H9 (cell line): ENCODE results near the gene SORCS2. TPM values are rescaled to one million over a fixed set of nuclear protein-coding genes. Genes with fewer than 3 reads are reported as not detected.

Source experiments
- DNase-seq: peaks from one replicate; pipeline ENCODE4 v3.0.0-alpha.2; 2017
- H2AFZ ChIP-seq: one replicate; pipeline ENCODE4 v1.6.1; 2013; ENCODE audit warnings: mild to moderate bottlenecking, low read length, control low read depth, moderate library complexity
- H2AK5ac ChIP-seq: 2 replicates; pipeline ENCODE4 v1.6.1; 2013; ENCODE audit warnings: low read length, control low read depth, mixed read lengths; ENCODE audit not compliant: insufficient read length
- H2BK120ac ChIP-seq: one replicate; pipeline ENCODE4 v1.6.1; 2013; ENCODE audit warnings: low read depth, mild to moderate bottlenecking, low read length, control low read depth, inconsistent platforms; ENCODE audit not compliant: poor library complexity, severe bottlenecking
- H2BK12ac ChIP-seq: 2 replicates; pipeline ENCODE4 v1.6.1; 2013; ENCODE audit warnings: low read length, control low read depth, mixed read lengths, low read depth; ENCODE audit not compliant: insufficient read length
- H2BK15ac ChIP-seq: 2 replicates; pipeline ENCODE4 v1.6.1; 2013; ENCODE audit warnings: low read depth, low read length, control low read depth
- H2BK20ac ChIP-seq: one replicate; pipeline ENCODE4 v1.6.1; 2013; ENCODE audit warnings: low read depth, mild to moderate bottlenecking, low read length, control low read depth, inconsistent platforms; ENCODE audit not compliant: poor library complexity, severe bottlenecking
- H2BK5ac ChIP-seq: 2 replicates; pipeline ENCODE4 v1.6.1; 2013; ENCODE audit warnings: low read length, control low read depth, mixed read lengths; ENCODE audit not compliant: insufficient read length
- H3K14ac ChIP-seq: 2 replicates; pipeline ENCODE4 v1.6.1; 2013; ENCODE audit warnings: low read length, control low read depth; ENCODE audit not compliant: insufficient read depth
- H3K18ac ChIP-seq: 2 replicates; pipeline ENCODE4 v1.6.1; 2013; ENCODE audit warnings: low read depth, mild to moderate bottlenecking, mixed read lengths, low read length, control low read depth; ENCODE audit not compliant: insufficient read length
- H3K23ac ChIP-seq: 2 replicates; pipeline ENCODE4 v1.6.1; 2013; ENCODE audit warnings: low read length, control low read depth, mixed read lengths, low read depth; ENCODE audit not compliant: insufficient read length
- H3K23me2 ChIP-seq: 2 replicates; pipeline ENCODE4 v1.6.1; 2013; ENCODE audit warnings: low read depth, mild to moderate bottlenecking, mixed read lengths, low read length, control low read depth; ENCODE audit not compliant: insufficient read length, poor library complexity, severe bottlenecking
- H3K27ac ChIP-seq: 2 replicates; pipeline ENCODE4 v1.5.1; 2013; ENCODE audit warnings: low read length, control low read depth, mixed read lengths, low read depth; ENCODE audit not compliant: insufficient read length
- H3K27me3 ChIP-seq: 2 replicates; pipeline ENCODE4 v1.6.1; 2013; ENCODE audit warnings: low read length, control low read depth, inconsistent platforms; ENCODE audit not compliant: insufficient read depth
- H3K4ac ChIP-seq: 2 replicates; pipeline ENCODE4 v1.6.1; 2013; ENCODE audit warnings: low read depth, mild to moderate bottlenecking, control low read depth, inconsistent platforms, low read length, moderate library complexity
- H3K4me1 ChIP-seq: 2 replicates; pipeline ENCODE4 v1.6.1; 2013; ENCODE audit warnings: low read length, control low read depth, inconsistent platforms; ENCODE audit not compliant: insufficient read depth
- H3K4me2 ChIP-seq: 2 replicates; pipeline ENCODE4 v1.6.1; 2013; ENCODE audit warnings: low read length, control low read depth, mixed read lengths; ENCODE audit not compliant: insufficient read length, insufficient read depth
- H3K56ac ChIP-seq: 2 replicates; pipeline ENCODE4 v1.6.1; 2013; ENCODE audit warnings: low read depth, mild to moderate bottlenecking, mixed read lengths, low read length, control low read depth; ENCODE audit not compliant: insufficient read length
- H3K79me1 ChIP-seq: 2 replicates; pipeline ENCODE4 v1.6.1; 2013; ENCODE audit warnings: low read depth, mild to moderate bottlenecking, moderate library complexity, low read length, control low read depth, inconsistent platforms; ENCODE audit not compliant: insufficient read depth, poor library complexity, severe bottlenecking
- H3K79me2 ChIP-seq: 2 replicates; pipeline ENCODE4 v1.6.1; 2013; ENCODE audit warnings: low read length, control low read depth, inconsistent platforms; ENCODE audit not compliant: insufficient read depth
- H3K9ac ChIP-seq: 2 replicates; pipeline ENCODE4 v1.6.1; 2013; ENCODE audit warnings: low read length, control low read depth, mixed read lengths; ENCODE audit not compliant: insufficient read length; ENCODE audit errors: extremely low read depth
- H3K9me3 ChIP-seq: one replicate; pipeline ENCODE4 v1.6.1; 2013; ENCODE audit warnings: low read depth, low read length, inconsistent platforms; ENCODE audit not compliant: control insufficient read depth
- H3T11ph ChIP-seq: one replicate; pipeline ENCODE4 v1.6.1; 2013; ENCODE audit warnings: mild to moderate bottlenecking, low read length, control low read depth, inconsistent platforms
- H4K20me1 ChIP-seq: one replicate; pipeline ENCODE4 v1.6.1; 2013; ENCODE audit not compliant: control insufficient read depth, insufficient read length, insufficient read depth
- H4K5ac ChIP-seq: 2 replicates; pipeline ENCODE4 v1.6.1; 2013; ENCODE audit warnings: low read depth, mild to moderate bottlenecking, mixed read lengths, low read length, control low read depth; ENCODE audit not compliant: insufficient read length
- H4K8ac ChIP-seq: replicated peaks from 2 replicates; pipeline ENCODE4 v1.6.1; 2013; ENCODE audit warnings: low read length, control low read depth, mixed read lengths, low read depth; ENCODE audit not compliant: insufficient read length
- H4K91ac ChIP-seq: 2 replicates; pipeline ENCODE4 v1.6.1; 2013; ENCODE audit warnings: low read depth, mild to moderate bottlenecking, moderate library complexity, mixed read lengths, low read length, control low read depth; ENCODE audit not compliant: insufficient read length
- H3K27ac Mint-ChIP-seq, 3 experiments: 2 replicates in 2 of 3; 3 replicates in 1 of 3; pipeline ENCODE4 v1.8.0; 2020 to 2021; ENCODE audit warnings: mixed read lengths in 3 of 3, mild to moderate bottlenecking in 1 of 3, moderate library complexity in 1 of 3
- H3K27me3 Mint-ChIP-seq: 2 replicates; pipeline ENCODE4 v1.8.0; 2021; ENCODE audit warnings: low read depth, mild to moderate bottlenecking, moderate library complexity, mixed read lengths
- H3K36me3 Mint-ChIP-seq, 3 experiments: 2 replicates in 2 of 3; 3 replicates in 1 of 3; pipeline ENCODE4 v1.8.0; 2020 to 2021; ENCODE audit warnings: low read depth in 3 of 3, mixed read lengths in 3 of 3; ENCODE audit not compliant: insufficient read depth in 1 of 3
- H3K4me1 Mint-ChIP-seq, 2 experiments: 2 replicates each; pipeline ENCODE4 v1.8.0; 2020; ENCODE audit warnings: mixed read lengths in 2 of 2
- H3K4me3 Mint-ChIP-seq, 2 experiments: 2 replicates in 1 of 2; 3 replicates in 1 of 2; pipeline ENCODE4 v1.8.0; 2020 to 2021; ENCODE audit warnings: mild to moderate bottlenecking in 2 of 2, mixed read lengths in 2 of 2, moderate library complexity in 1 of 2
- H3K9me3 Mint-ChIP-seq, 2 experiments: 2 replicates in 1 of 2; 3 replicates in 1 of 2; pipeline ENCODE4 v1.8.0; 2020; ENCODE audit warnings: mild to moderate bottlenecking in 2 of 2, mixed read lengths in 2 of 2, moderate library complexity in 1 of 2
- CTCF ChIP-seq: fragments of 200-600 bp; sonication (generic); conservative IDR thresholded peaks from 3 replicates; pipeline ENCODE4 v1.8.0; 2021; ENCODE audit warnings: antibody characterized with exemption, mild to moderate bottlenecking
- WGBS: extraction: QIAGEN DNeasy Blood & Tissue Kit; methylation state at CpG from one replicate; pipeline ENCODE4 v1.1.7; 2013; ENCODE audit warnings: missing lambda C conversion rate, low lambda C conversion rate, mixed read lengths; ENCODE audit not compliant: insufficient read length; ENCODE audit errors: extremely low coverage; 5-methylcytosine and 5-hydroxymethylcytosine counted together
- total RNA-seq: library from RNA; stranded (reverse); gene quantifications from 2 replicates; pipeline ENCODE4 v1.2.1, GENCODE V29; 2021

Gene SORCS2
- total RNA-seq, 1 experiment from 2014 or later: 0.57 TPM

GRCh38 chr4:7199129-7199725 lies 6.9 kb downstream of the SORCS2 start:
- H3K4me2 ChIP-seq: no peak overlapping the region
- H3K4me3 Mint-ChIP-seq: no peak overlapping the region
- H3K14ac ChIP-seq: 0 out of 2 replicates have a peak overlapping the region, but pooled peaks have one; percentile 41
- no peaks in the 10 kb centered on the region for H3K79me1 ChIP-seq
- no peak overlapping the region for H3K9ac ChIP-seq
- no peak overlapping the region for H3K27ac Mint-ChIP-seq
- H3K36me3 Mint-ChIP-seq: no peaks in the 10 kb centered on the region; a peak in 1 of 7 replicates
- no peak overlapping the region for H2AFZ ChIP-seq
- no peak overlapping the region for H3K18ac ChIP-seq
- no peak overlapping the region for H2BK20ac ChIP-seq
- H4K20me1 ChIP-seq: no peaks in the 10 kb centered on the region
- no peaks in the 10 kb centered on the region; the same call in 1 of the 2 replicates for H3K4me1 ChIP-seq
- no peak overlapping the region for H3K23ac ChIP-seq
- H2BK12ac ChIP-seq: no peak overlapping the region
- no peak overlapping the region for H2BK5ac ChIP-seq
- no peak overlapping the region for H2AK5ac ChIP-seq
- H2BK120ac ChIP-seq: no peak overlapping the region
- H3K27ac ChIP-seq: no peak overlapping the region
- peaks cover 39 to 66% of the 10 kb centered on the region in 2 experiments for H3K4me1 Mint-ChIP-seq
- peak; percentile 22 for DNase-seq
- no peaks in the 10 kb centered on the region; a peak in 3 of 5 replicates for H3K9me3 Mint-ChIP-seq
- no peak overlapping the region for H3T11ph ChIP-seq
- H3K79me2 ChIP-seq: no peaks in the 10 kb centered on the region
- no peak overlapping the region for H4K8ac ChIP-seq
- no peaks in the 10 kb centered on the region for H3K9me3 ChIP-seq
- H3K27me3 Mint-ChIP-seq: peaks cover 38% of the 10 kb centered on the region
- TF ChIP-seq CTCF: no peak
- no peak overlapping the region for H4K91ac ChIP-seq
- no peak overlapping the region for H3K4ac ChIP-seq
- H2BK15ac ChIP-seq: no peak overlapping the region
- H3K23me2 ChIP-seq: no peaks in the 10 kb centered on the region
- peaks cover 5% of the 10 kb centered on the region; the same call in 1 of the 2 replicates for H3K27me3 ChIP-seq
- no CpG with 5 or more reads among the region's 15 CpGs for WGBS
- H3K56ac ChIP-seq: no peak overlapping the region
- no peak overlapping the region for H4K5ac ChIP-seq
